ENCODE data around the gene KRT6A. TPM values are rescaled to one million over a fixed set of nuclear protein-coding genes. Genes with fewer than 3 reads are reported as not detected.

The KRT6A gene
- total and polyA plus RNA-seq, 9 of the 15 experiments (the other 6 are each of a cell fraction or from before 2014, with no cell fraction given): 0.26 TPM; not detected in 8

DNA sequence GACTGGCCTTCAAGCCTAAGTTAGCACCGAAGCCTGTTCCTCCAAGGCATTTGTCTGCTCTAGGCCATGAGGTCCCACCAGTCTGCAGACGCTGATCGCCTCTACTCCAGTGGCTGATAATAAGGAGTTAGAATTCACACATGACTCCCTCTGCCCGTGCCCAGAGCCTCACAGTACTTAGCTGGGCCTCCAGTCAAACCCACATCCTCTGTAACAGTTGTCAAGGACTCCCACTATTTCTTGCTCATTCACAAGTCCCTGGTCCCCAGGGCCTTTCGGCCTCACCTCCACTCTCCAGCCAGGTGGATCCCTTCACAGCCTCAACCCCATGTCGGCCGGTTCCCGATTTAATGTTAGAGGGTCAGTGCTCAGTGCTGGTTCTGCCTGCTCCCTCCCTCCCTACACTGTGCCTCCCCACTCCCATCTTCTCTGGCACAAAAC lies 33.5 kb upstream of the KRT6A start (continued):
- TF ChIP-seq, protein P1, sequence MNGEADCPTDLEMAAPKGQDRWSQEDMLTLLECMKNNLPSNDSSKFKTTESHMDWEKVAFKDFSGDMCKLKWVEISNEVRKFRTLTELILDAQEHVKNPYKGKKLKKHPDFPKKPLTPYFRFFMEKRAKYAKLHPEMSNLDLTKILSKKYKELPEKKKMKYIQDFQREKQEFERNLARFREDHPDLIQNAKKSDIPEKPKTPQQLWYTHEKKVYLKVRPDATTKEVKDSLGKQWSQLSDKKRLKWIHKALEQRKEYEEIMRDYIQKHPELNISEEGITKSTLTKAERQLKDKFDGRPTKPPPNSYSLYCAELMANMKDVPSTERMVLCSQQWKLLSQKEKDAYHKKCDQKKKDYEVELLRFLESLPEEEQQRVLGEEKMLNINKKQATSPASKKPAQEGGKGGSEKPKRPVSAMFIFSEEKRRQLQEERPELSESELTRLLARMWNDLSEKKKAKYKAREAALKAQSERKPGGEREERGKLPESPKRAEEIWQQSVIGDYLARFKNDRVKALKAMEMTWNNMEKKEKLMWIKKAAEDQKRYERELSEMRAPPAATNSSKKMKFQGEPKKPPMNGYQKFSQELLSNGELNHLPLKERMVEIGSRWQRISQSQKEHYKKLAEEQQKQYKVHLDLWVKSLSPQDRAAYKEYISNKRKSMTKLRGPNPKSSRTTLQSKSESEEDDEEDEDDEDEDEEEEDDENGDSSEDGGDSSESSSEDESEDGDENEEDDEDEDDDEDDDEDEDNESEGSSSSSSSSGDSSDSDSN (IDR thresholded peaks at IDR 0.05; ENCODE audit: borderline replicate concordance in 1 of 2, low read depth in 2 of 2, low read length in 2 of 2): no peak
- TF ChIP-seq RBM34 (IDR thresholded peaks at IDR 0.05; ENCODE audit: borderline replicate concordance, insufficient read depth, low read length): no peak
- TF ChIP-seq KLF1 (tag; IDR thresholded peaks at IDR 0.05): no peak

DNA sequence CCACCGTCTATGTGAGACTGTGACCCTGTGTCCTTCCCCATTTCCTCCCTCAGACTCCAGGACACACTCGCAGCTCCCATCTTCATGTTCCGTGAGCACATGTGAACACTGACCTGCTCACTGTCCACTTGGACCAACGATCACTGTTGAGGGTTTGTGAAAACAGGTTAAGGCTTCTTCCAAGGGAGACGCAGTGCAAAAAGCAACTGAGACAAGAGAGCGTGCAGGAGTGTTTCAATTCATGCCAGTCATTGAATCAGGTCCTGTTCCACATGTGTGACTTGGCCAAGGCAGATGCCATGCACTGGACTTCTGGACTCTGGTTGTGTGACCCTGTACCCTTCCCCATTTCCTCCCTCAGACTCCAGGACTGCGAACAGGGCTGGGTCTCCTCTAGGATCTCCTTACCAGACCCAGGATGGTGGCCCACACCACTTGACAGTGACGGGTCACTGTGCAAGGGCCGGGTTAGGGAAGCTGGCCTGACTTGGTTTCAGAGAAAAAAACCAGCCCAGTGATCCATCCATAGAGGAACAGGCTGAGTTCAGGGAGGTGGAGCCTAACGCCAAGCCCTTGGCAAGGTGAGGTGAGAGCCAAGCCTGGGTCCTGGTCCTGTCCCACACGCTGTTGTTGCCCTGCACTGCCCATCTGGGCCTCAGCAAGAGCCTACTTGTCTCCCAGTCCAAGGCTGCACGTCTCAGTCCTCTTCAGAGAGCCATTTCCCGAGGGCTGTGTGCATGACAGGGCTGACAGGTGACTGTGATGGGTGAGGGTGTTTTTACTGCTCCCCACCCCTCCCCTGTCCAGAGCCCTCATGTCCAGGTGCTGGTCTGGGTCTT lies 32.8 kb upstream of the KRT6A start:
- intact Hi-C loops (cut with micrococcal nuclease): no loop called here
- DNase-seq (ENCODE audit: extremely low read depth in 1 of 4, low spot score in 3 of 4) (no peak), ATAC-seq (no peak), FAIRE-seq (no peak)
- Histone ChIP-seq H3K36me3 (ENCODE audit: control insufficient read depth, insufficient read depth, low read length) (no peaks in the 10 kb centered on the region), H3K27ac (ENCODE audit: extremely low read depth, low read depth, low read length) (no peak overlapping the region), H2AFZ (ENCODE audit: low read depth, low read length) (no peak overlapping the region), H3K4me2 (ENCODE audit: insufficient read depth, low read length) (no peak overlapping the region), H3K9me1 (ENCODE audit: control insufficient read depth, insufficient read depth, low read length) (no peaks in the 10 kb centered on the region), H3K9me3 (replicated peaks; ENCODE audit: control insufficient read depth, insufficient read depth, low read depth, low read length) (no peaks in the 10 kb centered on the region), H3K79me2 (ENCODE audit: control insufficient read depth, insufficient read depth, low read length) (no peaks in the 10 kb centered on the region), H3K4me1 (replicated peaks in 1 of 2; ENCODE audit: control insufficient read depth in 2 of 2, insufficient read depth in 2 of 2, low read length in 2 of 2) (no peaks in the 10 kb centered on the region; a peak in 1 of 5 replicates), H3K4me3 (no peak overlapping the region), H3K27me3 (ENCODE audit: control insufficient read depth in 2 of 2, insufficient read depth in 2 of 2, low read length in 2 of 2) (peaks cover 1 to 57% of the 10 kb centered on the region in 2 experiments; a peak in 3 of 5 replicates), H3K9ac (ENCODE audit: insufficient read depth in 1 of 2, low read depth in 2 of 2, low read length in 2 of 2) (0 out of 4 replicates have a peak overlapping the region, but pooled peaks of 1 of the 2 experiments have one; percentile 35), H4K20me1 (replicated peaks; ENCODE audit: control insufficient read depth, insufficient read depth, low read length) (peaks cover 9% of the 10 kb centered on the region; the same call in 1 of the 2 replicates)
- BruUV-seq (replicated peaks): no TSS peak
- ChIA-PET CTCF (ENCODE audit: low intra/inter-chr PET ratio) (no interaction called here), POLR2A (no interaction called here)
- in situ Hi-C loops (cut with MboI): no loop called here
- WGBS (ENCODE audit: insufficient coverage, low coverage, missing lambda C conversion rate): under 1% methylated on average over 13 of the region's 13 CpGs
- TF ChIP-seq ERF (CRISPR knock-in tag; IDR thresholded peaks at IDR 0.05) (no peak), SRSF1 (IDR thresholded peaks at IDR 0.05; ENCODE audit: low read depth, low read length) (no peak), TEAD1 (CRISPR knock-in tag; IDR thresholded peaks at IDR 0.05) (no peak), PCBP1 (IDR thresholded peaks at IDR 0.05; ENCODE audit: low read depth, low read length, poor library complexity, severe bottlenecking) (no peak), RUNX1 (IDR thresholded peaks at IDR 0.05; ENCODE audit: low read depth) (no peak), RB1 (IDR thresholded peaks at IDR 0.05; ENCODE audit: low read depth) (no peak), KAT7 (CRISPR knock-in tag; IDR thresholded peaks at IDR 0.05; ENCODE audit: borderline replicate concordance) (no peak), MTF1 (CRISPR knock-in tag; IDR thresholded peaks at IDR 0.05; ENCODE audit: borderline replicate concordance) (no peak)
- TF ChIP-seq, protein P2, sequence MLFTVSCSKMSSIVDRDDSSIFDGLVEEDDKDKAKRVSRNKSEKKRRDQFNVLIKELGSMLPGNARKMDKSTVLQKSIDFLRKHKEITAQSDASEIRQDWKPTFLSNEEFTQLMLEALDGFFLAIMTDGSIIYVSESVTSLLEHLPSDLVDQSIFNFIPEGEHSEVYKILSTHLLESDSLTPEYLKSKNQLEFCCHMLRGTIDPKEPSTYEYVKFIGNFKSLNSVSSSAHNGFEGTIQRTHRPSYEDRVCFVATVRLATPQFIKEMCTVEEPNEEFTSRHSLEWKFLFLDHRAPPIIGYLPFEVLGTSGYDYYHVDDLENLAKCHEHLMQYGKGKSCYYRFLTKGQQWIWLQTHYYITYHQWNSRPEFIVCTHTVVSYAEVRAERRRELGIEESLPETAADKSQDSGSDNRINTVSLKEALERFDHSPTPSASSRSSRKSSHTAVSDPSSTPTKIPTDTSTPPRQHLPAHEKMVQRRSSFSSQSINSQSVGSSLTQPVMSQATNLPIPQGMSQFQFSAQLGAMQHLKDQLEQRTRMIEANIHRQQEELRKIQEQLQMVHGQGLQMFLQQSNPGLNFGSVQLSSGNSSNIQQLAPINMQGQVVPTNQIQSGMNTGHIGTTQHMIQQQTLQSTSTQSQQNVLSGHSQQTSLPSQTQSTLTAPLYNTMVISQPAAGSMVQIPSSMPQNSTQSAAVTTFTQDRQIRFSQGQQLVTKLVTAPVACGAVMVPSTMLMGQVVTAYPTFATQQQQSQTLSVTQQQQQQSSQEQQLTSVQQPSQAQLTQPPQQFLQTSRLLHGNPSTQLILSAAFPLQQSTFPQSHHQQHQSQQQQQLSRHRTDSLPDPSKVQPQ (CRISPR knock-in tag; IDR thresholded peaks at IDR 0.05; ENCODE audit: borderline replicate concordance): no peak
- TF ChIP-seq, protein P3, sequence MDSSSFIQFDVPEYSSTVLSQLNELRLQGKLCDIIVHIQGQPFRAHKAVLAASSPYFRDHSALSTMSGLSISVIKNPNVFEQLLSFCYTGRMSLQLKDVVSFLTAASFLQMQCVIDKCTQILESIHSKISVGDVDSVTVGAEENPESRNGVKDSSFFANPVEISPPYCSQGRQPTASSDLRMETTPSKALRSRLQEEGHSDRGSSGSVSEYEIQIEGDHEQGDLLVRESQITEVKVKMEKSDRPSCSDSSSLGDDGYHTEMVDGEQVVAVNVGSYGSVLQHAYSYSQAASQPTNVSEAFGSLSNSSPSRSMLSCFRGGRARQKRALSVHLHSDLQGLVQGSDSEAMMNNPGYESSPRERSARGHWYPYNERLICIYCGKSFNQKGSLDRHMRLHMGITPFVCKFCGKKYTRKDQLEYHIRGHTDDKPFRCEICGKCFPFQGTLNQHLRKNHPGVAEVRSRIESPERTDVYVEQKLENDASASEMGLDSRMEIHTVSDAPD (CRISPR knock-in tag; IDR thresholded peaks at IDR 0.05): no peak
